Sigmoid colon (tissue), 7 donors: ENCODE measurements around the gene SSR1. TPM values are rescaled to one million over a fixed set of nuclear protein-coding genes. Genes with fewer than 3 reads are reported as not detected.
"Not testable (repeated sequence)": the region's sequence is repeated elsewhere in the genome, so short reads cannot be mapped to it uniquely, and the experiment has no call there.

Experiments
- DNase-seq: peaks from one replicate; pipeline ENCODE4 v3.0.0-alpha.2; 2019
- H3K27ac ChIP-seq, 4 donors: fragments of 200-600 bp; sonication (generic); one replicate each; pipeline ENCODE4 v1.5.1; 2016 to 2019; ENCODE audit warnings: mild to moderate bottlenecking in 1 of 4
- H3K27me3 ChIP-seq, 3 donors: fragments of 200-600 bp; sonication (generic); one replicate each; pipeline ENCODE4 v1.5.1; 2019; ENCODE audit warnings: mild to moderate bottlenecking in 1 of 3
- H3K36me3 ChIP-seq, 4 donors: fragments of 200-600 bp; sonication (generic); one replicate each; pipeline ENCODE4 v1.5.1; 2016 to 2019
- H3K4me1 ChIP-seq, 4 donors: fragments of 200-600 bp; sonication (generic); one replicate each; pipeline ENCODE4 v1.5.1; 2017 to 2019
- H3K4me3 ChIP-seq, 4 donors: fragments of 200-600 bp; sonication (generic); one replicate each; pipeline ENCODE4 v1.5.1; 2017 to 2019; ENCODE audit warnings: mild to moderate bottlenecking in 2 of 4, moderate library complexity in 1 of 4
- H3K9me3 ChIP-seq, 4 donors: fragments of 200-600 bp in 3 of 4; sonication (generic) in 3 of 4; one replicate each; pipeline versions ENCODE4 v1.5.1 to v1.6.1; 2013 to 2019
- EP300 ChIP-seq, 4 donors: sonication (generic); formaldehyde crosslinking; IDR thresholded peaks; one replicate each; pipeline ENCODE4 v1.6.1; 2017; ENCODE audit warnings: antibody characterized with exemption in 4 of 4
- POLR2A ChIP-seq, 2 donors: fragments of 450-650 bp; IDR thresholded peaks; one replicate each; pipeline ENCODE4 v1.6.1; 2016; ENCODE audit warnings: antibody characterized with exemption in 2 of 2, mild to moderate bottlenecking in 2 of 2, moderate library complexity in 2 of 2
- POLR2AphosphoS5 ChIP-seq, 4 donors: sonication (generic); formaldehyde crosslinking; IDR thresholded peaks; one replicate each; pipeline ENCODE4 v1.6.1; 2017; ENCODE audit warnings: antibody characterized with exemption in 4 of 4
- WGBS, 2 donors: extraction: QIAGEN DNeasy Blood & Tissue Kit; methylation state at CpG; one replicate each; pipeline ENCODE4 v1.1.7; 2013; 5-methylcytosine and 5-hydroxymethylcytosine counted together
- intact Hi-C: fragments of 100-400 bp; cut with DNase I; formaldehyde crosslinking; loops from one replicate; pipeline ENCODE4 v1.15.1; 2023
- polyA plus RNA-seq, 3 donors: library from polyadenylated mRNA; stranded (reverse); fragments of 200-250 nt; gene quantifications; one replicate each; pipeline ENCODE4 v1.2.3, GENCODE V29; 2013
- total RNA-seq, 4 donors: library from RNA; depleted of rRNA; stranded (reverse); fragments of >200 nt; gene quantifications; one replicate each; pipeline ENCODE4 v1.1.0, GENCODE V29; 2016
- TF ChIP-seq, protein P1 (sequence below), 4 experiments: fragments of 450-650 bp in 3 of 4; fragments of 200-600 bp in 1 of 4; IDR thresholded peaks; one replicate each; pipeline ENCODE4 v1.5.1; 2016 to 2019; ENCODE audit warnings: antibody characterized with exemption in 4 of 4, mild to moderate bottlenecking in 3 of 4, moderate library complexity in 2 of 4
- donor health status: healthy with polysubstance abuse.
- donor health status: Bipolar disorder and iron deficiency.
- donor health status: healthy.

SSR1 gene
- total and polyA plus RNA-seq, 7 donors = 10.8 to 55.1 (median 29.7) TPM

DNA sequence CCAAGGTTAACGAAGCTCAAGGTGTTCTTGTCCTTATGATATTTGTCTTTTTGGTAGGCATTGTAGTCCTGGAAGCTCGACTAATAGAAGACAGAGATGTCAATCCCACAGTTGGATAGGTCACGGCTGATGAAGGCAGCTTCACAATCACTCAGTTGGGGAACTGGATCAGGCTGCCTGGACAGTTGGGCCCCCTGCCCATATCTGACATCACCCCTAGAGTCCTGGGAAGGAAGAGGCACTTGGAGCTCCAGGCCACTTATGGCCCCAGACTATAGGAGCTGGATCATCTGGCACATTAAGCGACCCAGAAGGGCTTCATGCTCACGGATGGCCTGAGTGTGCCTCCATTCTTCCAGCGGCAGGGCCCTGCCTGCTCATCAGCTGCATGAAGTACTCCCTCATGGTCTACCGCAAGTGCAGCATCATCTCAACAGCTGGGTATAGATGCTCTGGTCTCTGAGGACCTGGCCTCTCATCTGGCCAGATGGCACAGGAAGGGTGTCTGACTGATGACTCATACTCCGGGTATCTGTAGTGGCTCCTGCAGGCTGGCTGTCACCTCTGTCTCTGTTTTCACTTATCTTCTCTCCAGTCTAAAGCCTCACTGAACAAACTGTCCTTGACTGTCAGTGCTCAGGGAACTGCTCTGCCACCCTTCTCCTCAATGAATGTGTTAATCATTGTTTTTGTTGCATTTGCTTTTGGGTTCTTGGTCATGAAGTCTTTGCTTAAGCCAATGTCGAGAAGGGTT lies 29.2 kb upstream of the SSR1 start:
- intact Hi-C loops = no loop called here
- 84% methylated on average over 9 of the region's 9 CpGs for WGBS, 2 donors

DNA sequence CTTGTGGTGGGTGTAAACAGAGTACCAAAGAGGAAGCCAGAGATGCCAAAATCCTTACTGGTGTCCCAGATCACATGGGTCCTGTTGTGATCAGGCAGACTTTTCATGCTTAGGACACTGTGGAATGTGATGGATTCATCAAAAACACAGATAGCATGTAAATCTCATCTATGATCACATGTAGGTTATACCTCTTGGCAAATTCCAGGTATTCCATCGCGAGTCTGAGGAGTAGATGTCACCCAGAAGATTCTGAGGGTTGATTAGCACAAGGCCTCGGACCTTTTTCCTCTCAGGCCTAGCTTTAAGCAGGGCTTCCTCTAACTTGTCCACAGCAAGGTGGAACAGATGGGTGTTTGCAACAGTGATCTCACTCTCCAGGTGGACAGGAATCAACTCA lies 28.3 kb upstream of the SSR1 start:
- no peak for TF ChIP-seq POLR2A (IDR thresholded peaks at IDR 0.05)
- TF ChIP-seq, protein P1, sequence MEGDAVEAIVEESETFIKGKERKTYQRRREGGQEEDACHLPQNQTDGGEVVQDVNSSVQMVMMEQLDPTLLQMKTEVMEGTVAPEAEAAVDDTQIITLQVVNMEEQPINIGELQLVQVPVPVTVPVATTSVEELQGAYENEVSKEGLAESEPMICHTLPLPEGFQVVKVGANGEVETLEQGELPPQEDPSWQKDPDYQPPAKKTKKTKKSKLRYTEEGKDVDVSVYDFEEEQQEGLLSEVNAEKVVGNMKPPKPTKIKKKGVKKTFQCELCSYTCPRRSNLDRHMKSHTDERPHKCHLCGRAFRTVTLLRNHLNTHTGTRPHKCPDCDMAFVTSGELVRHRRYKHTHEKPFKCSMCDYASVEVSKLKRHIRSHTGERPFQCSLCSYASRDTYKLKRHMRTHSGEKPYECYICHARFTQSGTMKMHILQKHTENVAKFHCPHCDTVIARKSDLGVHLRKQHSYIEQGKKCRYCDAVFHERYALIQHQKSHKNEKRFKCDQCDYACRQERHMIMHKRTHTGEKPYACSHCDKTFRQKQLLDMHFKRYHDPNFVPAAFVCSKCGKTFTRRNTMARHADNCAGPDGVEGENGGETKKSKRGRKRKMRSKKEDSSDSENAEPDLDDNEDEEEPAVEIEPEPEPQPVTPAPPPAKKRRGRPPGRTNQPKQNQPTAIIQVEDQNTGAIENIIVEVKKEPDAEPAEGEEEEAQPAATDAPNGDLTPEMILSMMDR (IDR thresholded peaks at IDR 0.05) = no peak
- no peak for TF ChIP-seq POLR2AphosphoS5 (IDR thresholded peaks at IDR 0.05)
- TF ChIP-seq EP300 (IDR thresholded peaks at IDR 0.05) = no peak
- no peaks in the 10 kb centered on the region for H3K27me3 ChIP-seq
- no peaks in the 10 kb centered on the region for H3K4me1 ChIP-seq
- H3K27ac ChIP-seq = no peak overlapping the region
- 95 to 96% methylated on average over 3 of the region's 3 CpGs for WGBS, 2 donors
- intact Hi-C loops = no loop called here
- DNase-seq = no peak
- H3K9me3 ChIP-seq = no peaks in the 10 kb centered on the region
- H3K4me3 ChIP-seq = no peak overlapping the region
- H3K36me3 ChIP-seq = no peaks in the 10 kb centered on the region

More for the DNA sequence above, 29.2 kb upstream of the SSR1 start:
- Histone ChIP-seq H3K36me3 (no peaks in the 10 kb centered on the region), H3K4me3 (no peak overlapping the region), H3K27ac (no peak overlapping the region), H3K9me3 (no peaks in the 10 kb centered on the region), H3K4me1 (no peaks in the 10 kb centered on the region), H3K27me3 (no peaks in the 10 kb centered on the region)
- TF ChIP-seq, protein P1 (IDR thresholded peaks at IDR 0.05) = no peak
- no peak for TF ChIP-seq EP300 (IDR thresholded peaks at IDR 0.05)
- TF ChIP-seq POLR2A (IDR thresholded peaks at IDR 0.05) = no peak
- no peak for TF ChIP-seq POLR2AphosphoS5 (IDR thresholded peaks at IDR 0.05)
- DNase-seq = no peak

DNA sequence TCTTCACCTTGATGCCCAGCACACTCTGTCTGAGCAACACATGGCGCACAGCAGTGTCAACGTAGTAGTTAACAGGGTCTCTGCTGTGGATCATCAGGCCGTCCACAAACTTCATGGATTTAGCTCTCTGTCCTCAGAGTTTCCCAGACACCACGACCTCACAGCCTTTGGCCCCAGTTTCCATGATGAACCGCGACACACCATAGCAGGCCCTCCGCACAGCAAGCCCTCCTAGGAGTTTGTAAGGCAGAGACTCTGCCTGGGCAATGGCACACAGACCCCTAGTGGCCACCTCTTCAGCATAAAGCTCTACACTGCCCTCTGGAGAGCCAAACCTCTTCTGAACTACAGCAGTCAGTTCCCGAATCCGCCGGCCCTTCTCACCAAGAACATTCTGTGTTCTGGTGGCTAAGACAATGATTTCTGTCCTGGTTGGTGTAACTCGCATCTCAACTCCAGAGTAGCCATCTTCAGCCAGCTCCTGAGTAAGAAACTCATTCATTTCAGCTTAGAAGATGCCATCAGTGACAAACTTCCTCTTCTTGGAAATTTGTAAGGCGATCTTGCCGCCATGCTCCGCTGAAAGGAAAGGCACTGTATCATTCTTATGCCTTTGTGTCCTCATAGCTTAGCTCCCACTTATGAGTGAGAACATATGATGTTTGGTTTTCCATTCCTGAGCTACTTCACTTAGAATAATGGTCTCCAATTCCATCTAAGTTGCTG lies 26.2 kb upstream of the SSR1 start:
- H3K27me3 ChIP-seq, H3K36me3 ChIP-seq, H3K4me1 ChIP-seq, intact Hi-C loops, H3K27ac ChIP-seq, DNase-seq, H3K4me3 ChIP-seq, H3K9me3 ChIP-seq: not testable (repeated sequence)
- WGBS, 2 donors = 83 to 91% methylated on average over 14 of the region's 14 CpGs

DNA sequence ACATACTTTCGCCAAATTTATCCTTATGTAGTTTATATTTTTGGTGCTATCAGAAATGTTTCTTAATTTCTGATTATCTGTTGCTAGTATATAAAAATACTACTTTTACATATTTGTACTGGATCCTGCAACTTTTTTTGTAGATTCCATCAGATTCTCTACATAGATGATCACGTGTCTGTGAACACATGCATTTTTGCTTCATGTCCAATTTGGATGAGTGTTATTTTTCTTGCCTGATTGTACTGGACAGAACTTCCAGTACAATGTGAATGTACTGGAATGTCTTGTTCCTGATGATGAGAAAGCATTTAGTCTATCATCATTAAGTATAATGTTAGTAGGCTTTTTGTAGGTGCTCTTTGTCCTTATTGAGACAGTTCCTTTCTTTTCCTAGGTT lies 25.0 kb upstream of the SSR1 start:
- H3K4me1 ChIP-seq = no peaks in the 10 kb centered on the region
- intact Hi-C loops = no loop called here
- H3K36me3 ChIP-seq = no peaks in the 10 kb centered on the region
- H3K27ac ChIP-seq = no peak overlapping the region
- TF ChIP-seq, protein P1 (IDR thresholded peaks at IDR 0.05) = no peak
- TF ChIP-seq POLR2AphosphoS5 (IDR thresholded peaks at IDR 0.05) (no peak), POLR2A (IDR thresholded peaks at IDR 0.05) (no peak), EP300 (IDR thresholded peaks at IDR 0.05) (no peak)
- no peak for DNase-seq
- H3K27me3 ChIP-seq = no peaks in the 10 kb centered on the region
- H3K9me3 ChIP-seq = no peaks in the 10 kb centered on the region
- no peak overlapping the region for H3K4me3 ChIP-seq
- WGBS, 2 donors = 69 to 90% methylated on average over 2 of the region's 2 CpGs

DNA sequence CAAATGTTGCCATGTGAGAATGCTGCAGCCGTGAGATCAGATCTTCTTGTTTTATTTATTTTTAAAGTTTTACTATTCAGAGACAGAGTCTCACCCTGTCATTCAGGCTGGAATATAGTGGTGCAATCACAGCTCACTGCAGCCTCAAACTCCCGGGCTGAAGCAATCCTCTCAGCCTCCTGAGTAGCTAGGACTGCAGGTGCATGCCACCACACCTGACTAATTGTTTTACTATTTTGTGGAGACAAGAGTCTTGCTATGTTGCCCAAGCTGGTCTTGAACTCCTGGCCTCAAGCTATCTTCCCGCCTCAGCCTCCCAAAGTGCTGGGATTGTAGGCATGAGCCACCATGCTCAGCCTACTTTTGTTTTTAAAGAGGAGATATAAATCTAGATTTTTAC lies 22.5 kb upstream of the SSR1 start:
- Histone ChIP-seq H3K27ac (no peak overlapping the region), H3K36me3 (no peaks in the 10 kb centered on the region), H3K4me3 (no peak overlapping the region), H3K27me3 (no peaks in the 10 kb centered on the region), H3K4me1 (no peaks in the 10 kb centered on the region), H3K9me3 (no peaks in the 10 kb centered on the region)
- WGBS, 2 donors = 77 to 80% methylated on average over 3 of the region's 3 CpGs
- no peak for TF ChIP-seq POLR2A (IDR thresholded peaks at IDR 0.05)
- intact Hi-C loops = no loop called here
- no peak for DNase-seq
